HT1080 (cell line): ENCODE data around the gene SRPK3. TPM values are rescaled to one million over a fixed set of nuclear protein-coding genes. Genes with fewer than 3 reads are reported as not detected.
"Not testable (repeated sequence)": the region's sequence is repeated elsewhere in the genome, so short reads cannot be mapped to it uniquely, and the experiment has no call there.

Experiments
- DNase-seq: peaks from one replicate; pipeline ENCODE4 v3.0.0-alpha.2; 2015; ENCODE audit warnings: low read depth
- total RNA-seq: library from RNA; depleted of rRNA; stranded (reverse); fragments of >200 nt; shearing (Covaris generic); gene quantifications from 2 replicates; pipeline ENCODE4 v1.2.3, GENCODE V29; 2014

The SRPK3 gene
- total RNA-seq, 1 experiment from 2014 or later: not detected

GRCh38 chrX:153803211-153804099 lies 22.6 kb downstream of the SRPK3 start:
- DNase-seq: no peak

- DNase-seq: no peak
These were observed 23.3 kb downstream of the SRPK3 start for GRCh38 chrX:153804100-153804595.

GRCh38 chrX:153804621-153805020 lies 23.8 kb downstream of the SRPK3 start:
- DNase-seq: no peak

- DNase-seq: no peak
These were observed 24.6 kb downstream of the SRPK3 start for GRCh38 chrX:153805436-153805835.

GRCh38 chrX:153806999-153807575 lies 26.2 kb downstream of the SRPK3 start:
- DNase-seq: no peak

GRCh38 chrX:153807976-153808375 lies 27.1 kb downstream of the SRPK3 start:
- DNase-seq: no peak

- DNase-seq: no peak
These were observed 31.4 kb downstream of the SRPK3 start for GRCh38 chrX:153812220-153812619.

- no peak for DNase-seq
These were observed 32.3 kb downstream of the SRPK3 start for GRCh38 chrX:153813161-153813560.

- no peak for DNase-seq
These were observed 33.9 kb downstream of the SRPK3 start for GRCh38 chrX:153814591-153815315.

GRCh38 chrX:153816831-153817690 lies 36.2 kb downstream of the SRPK3 start:
- no peak for DNase-seq

- not testable (repeated sequence) for DNase-seq
These were observed 37.2 kb downstream of the SRPK3 start for GRCh38 chrX:153818064-153818463.

- DNase-seq: no peak
These were observed 37.9 kb downstream of the SRPK3 start for GRCh38 chrX:153818571-153819383.

GRCh38 chrX:153819384-153820040 lies 38.7 kb downstream of the SRPK3 start:
- no peak for DNase-seq

GRCh38 chrX:153820601-153821000 lies 39.8 kb downstream of the SRPK3 start:
- DNase-seq: no peak

GRCh38 chrX:153821066-153821465 lies 40.2 kb downstream of the SRPK3 start:
- no peak for DNase-seq

- DNase-seq: no peak
These were observed 43.5 kb downstream of the SRPK3 start for GRCh38 chrX:153824348-153824747.

GRCh38 chrX:153825042-153825441 lies 44.2 kb downstream of the SRPK3 start:
- no peak for DNase-seq

GRCh38 chrX:153827016-153827415 lies 46.2 kb downstream of the SRPK3 start:
- no peak for DNase-seq

- no peak for DNase-seq
These were observed 47.1 kb downstream of the SRPK3 start for GRCh38 chrX:153827903-153828302.

GRCh38 chrX:153828308-153828707 lies 47.5 kb downstream of the SRPK3 start:
- no peak for DNase-seq
